IMR-90 (cell line): ENCODE data around the gene EPHX1. TPM values are rescaled to one million over a fixed set of nuclear protein-coding genes. Genes with fewer than 3 reads are reported as not detected.
A peak's percentile ranks its signal among the peaks of the same experiment; 100 is the strongest.

ENCODE experiments used
- ATAC-seq: fragments of 200-7000 bp; cut with Tn5 transposase; 2 replicates; pipeline ENCODE4 v1.9.1; 2020; ENCODE audit warnings: low read depth, mild to moderate bottlenecking, moderate library complexity
- BruUV-seq: library from RNA; stranded (reverse); fragments of 400-500 nt; replicated peaks from 2 replicates; lab custom pipeline; 2021; lab: Mats Ljungman, UMichigan
- CTCF ChIA-PET: fragments of 300-600 bp; formaldehyde crosslinking; extraction: SDS; loops from one replicate; lab custom pipeline; 2021; ENCODE audit warnings: antibody characterized with exemption; lab: Yijun Ruan, JAX
- POLR2A ChIA-PET: fragments of 300-600 bp; sonication (Branson Sonifier 250); formaldehyde crosslinking; loops from one replicate; lab custom pipeline; 2022; ENCODE audit warnings: antibody characterized with exemption; ENCODE audit not compliant: unreplicated experiment; lab: Charles Lee
- DNase-seq: peaks from one replicate; pipeline ENCODE4 v3.0.0; 2013
- H2AFZ ChIP-seq: replicated peaks from 2 replicates; pipeline ENCODE3; 2013; ENCODE audit warnings: low read length, mild to moderate bottlenecking; ENCODE audit not compliant: poor library complexity
- H2AK5ac ChIP-seq: 2 replicates; pipeline ENCODE4 v1.6.1; 2013; ENCODE audit warnings: low read depth, low read length, inconsistent platforms
- H2AK9ac ChIP-seq: replicated peaks from 2 replicates; pipeline ENCODE3; 2013; ENCODE audit warnings: mild to moderate bottlenecking, low read depth, low read length, moderate library complexity; ENCODE audit not compliant: poor library complexity
- H2BK120ac ChIP-seq: 2 replicates; pipeline ENCODE4 v1.6.1; 2013; ENCODE audit warnings: low read depth, low read length, inconsistent platforms
- H2BK15ac ChIP-seq: 3 replicates; pipeline ENCODE4 v1.6.1; 2013; ENCODE audit warnings: low read depth, low read length, inconsistent platforms
- H2BK20ac ChIP-seq: 2 replicates; pipeline ENCODE4 v1.6.1; 2013; ENCODE audit warnings: low read depth, mild to moderate bottlenecking, inconsistent platforms, low read length, moderate library complexity
- H2BK5ac ChIP-seq: 2 replicates; pipeline ENCODE4 v1.6.1; 2013; ENCODE audit warnings: mild to moderate bottlenecking, low read depth, low read length, inconsistent platforms; ENCODE audit not compliant: poor library complexity, severe bottlenecking
- H3K14ac ChIP-seq: replicated peaks from 2 replicates; pipeline ENCODE4 v1.6.1; 2013; ENCODE audit warnings: low read depth, low read length, inconsistent platforms
- H3K18ac ChIP-seq: 2 replicates; pipeline ENCODE4 v1.6.1; 2013; ENCODE audit warnings: low read depth, low read length, control low read depth
- H3K23ac ChIP-seq: 2 replicates; pipeline ENCODE4 v1.6.1; 2013; ENCODE audit warnings: low read depth, low read length, inconsistent platforms
- H3K27ac ChIP-seq: 2 replicates; pipeline ENCODE4 v1.5.1; 2013; ENCODE audit warnings: mild to moderate bottlenecking, control low read depth, low read length; ENCODE audit not compliant: insufficient read depth
- H3K27me3 ChIP-seq: 2 replicates; pipeline ENCODE4 v1.6.1; 2013; ENCODE audit warnings: low read length; ENCODE audit not compliant: control insufficient read depth, insufficient read depth
- H3K36me3 ChIP-seq: 2 replicates; pipeline ENCODE4 v1.6.1; 2013; ENCODE audit warnings: low read length, mixed read lengths; ENCODE audit not compliant: control insufficient read depth, insufficient read depth
- H3K4ac ChIP-seq: 2 replicates; pipeline ENCODE4 v1.6.1; 2013; ENCODE audit warnings: low read depth, low read length, inconsistent platforms
- H3K4me1 ChIP-seq: 2 replicates; pipeline ENCODE4 v1.6.1; 2013; ENCODE audit warnings: low read length, mixed read lengths; ENCODE audit not compliant: control insufficient read depth, insufficient read depth
- H3K4me2 ChIP-seq: 2 replicates; pipeline ENCODE4 v1.6.1; 2013; ENCODE audit warnings: low read depth, mild to moderate bottlenecking, control low read depth, low read length, moderate library complexity
- H3K4me3 ChIP-seq: 2 replicates; pipeline ENCODE4 v1.5.1; 2013; ENCODE audit warnings: low read depth, mild to moderate bottlenecking, control low read depth, low read length, moderate library complexity; ENCODE audit not compliant: insufficient read depth
- H3K56ac ChIP-seq: 2 replicates; pipeline ENCODE4 v1.6.1; 2013; ENCODE audit warnings: low read length, inconsistent platforms; ENCODE audit not compliant: insufficient read depth; ENCODE audit errors: extremely low read depth
- H3K79me1 ChIP-seq, 2 experiments: 2 replicates each; pipeline ENCODE4 v1.6.1; 2013; ENCODE audit warnings: low read length in 2 of 2, inconsistent platforms in 1 of 2, low read depth in 1 of 2
- H3K9ac ChIP-seq: 2 replicates; pipeline ENCODE4 v1.6.1; 2013; ENCODE audit warnings: low read depth, low read length, control low read depth
- H3K9me1 ChIP-seq: 2 replicates; pipeline ENCODE4 v1.6.1; 2013; ENCODE audit warnings: low read length, inconsistent platforms; ENCODE audit not compliant: insufficient read depth
- H3K9me3 ChIP-seq: 2 replicates; pipeline ENCODE4 v1.6.1; 2013; ENCODE audit warnings: low read length; ENCODE audit not compliant: control insufficient read depth, insufficient read depth
- H4K20me1 ChIP-seq: 2 replicates; pipeline ENCODE4 v1.6.1; 2013; ENCODE audit warnings: low read length, inconsistent platforms; ENCODE audit not compliant: insufficient read depth
- H4K5ac ChIP-seq: 2 replicates; pipeline ENCODE4 v1.6.1; 2013; ENCODE audit warnings: mild to moderate bottlenecking, low read depth, low read length, control low read depth
- H4K8ac ChIP-seq, 2 experiments: 2 replicates each; pipeline ENCODE4 v1.6.1; 2013; ENCODE audit warnings: low read depth in 2 of 2, low read length in 2 of 2, control low read depth in 1 of 2, inconsistent platforms in 1 of 2
- H4K91ac ChIP-seq: 2 replicates; pipeline ENCODE4 v1.6.1; 2013; ENCODE audit warnings: low read depth, low read length, inconsistent platforms; ENCODE audit not compliant: insufficient read depth
- USF2 ChIP-seq: fragments of 150-350 bp; IDR thresholded peaks from 2 replicates; pipeline ENCODE4 v1.6.1; 2017; ENCODE audit warnings: mild to moderate bottlenecking, antibody characterized with exemption, low read length, low read depth
- WGBS, 2 experiments: methylation state at CpG; one replicate each; pipeline versions ENCODE4 v1.1.5 to v1.1.7; 2013; ENCODE audit warnings: missing lambda C conversion rate in 2 of 2; ENCODE audit not compliant: insufficient read length in 1 of 2; ENCODE audit errors: extremely low coverage in 2 of 2; 5-methylcytosine and 5-hydroxymethylcytosine counted together
- dilution Hi-C: fragments of 300-500 bp; cut with HindIII; formaldehyde crosslinking; loops from one replicate; pipeline ENCODE4 v1.14.3; 2018; ENCODE audit warnings: low sequenced_read_pairs; ENCODE audit not compliant: unreplicated experiment
- in situ Hi-C: fragments of 300-500 bp; cut with MboI; formaldehyde crosslinking; loops from 3 replicates; pipeline ENCODE4 v1.14.3; 2019; ENCODE audit warnings: low sequenced_read_pairs, inconsistent platforms, mixed read lengths
- intact Hi-C: fragments of 100-400 bp; cut with micrococcal nuclease; formaldehyde crosslinking; loops from 2 replicates; pipeline ENCODE4 v1.10.0; 2022
- polyA plus RNA-seq, 3 experiments: library from polyadenylated mRNA; depleted of rRNA; stranded (reverse); fragments of >200 nt; gene quantifications; 2 replicates each; pipeline ENCODE4 v1.2.3, GENCODE V29; 2012; ENCODE audit warnings: low replicate concordance in 1 of 3
- total RNA-seq: library from RNA; depleted of rRNA; stranded (reverse); fragments of >200 nt; gene quantifications from 2 replicates; pipeline ENCODE4 v1.2.3, GENCODE V29; 2012

Gene EPHX1
- total and polyA plus RNA-seq, 2 of the 4 experiments (the other 2 are of a cell fraction), result 20.3 to 46.3 TPM

DNA sequence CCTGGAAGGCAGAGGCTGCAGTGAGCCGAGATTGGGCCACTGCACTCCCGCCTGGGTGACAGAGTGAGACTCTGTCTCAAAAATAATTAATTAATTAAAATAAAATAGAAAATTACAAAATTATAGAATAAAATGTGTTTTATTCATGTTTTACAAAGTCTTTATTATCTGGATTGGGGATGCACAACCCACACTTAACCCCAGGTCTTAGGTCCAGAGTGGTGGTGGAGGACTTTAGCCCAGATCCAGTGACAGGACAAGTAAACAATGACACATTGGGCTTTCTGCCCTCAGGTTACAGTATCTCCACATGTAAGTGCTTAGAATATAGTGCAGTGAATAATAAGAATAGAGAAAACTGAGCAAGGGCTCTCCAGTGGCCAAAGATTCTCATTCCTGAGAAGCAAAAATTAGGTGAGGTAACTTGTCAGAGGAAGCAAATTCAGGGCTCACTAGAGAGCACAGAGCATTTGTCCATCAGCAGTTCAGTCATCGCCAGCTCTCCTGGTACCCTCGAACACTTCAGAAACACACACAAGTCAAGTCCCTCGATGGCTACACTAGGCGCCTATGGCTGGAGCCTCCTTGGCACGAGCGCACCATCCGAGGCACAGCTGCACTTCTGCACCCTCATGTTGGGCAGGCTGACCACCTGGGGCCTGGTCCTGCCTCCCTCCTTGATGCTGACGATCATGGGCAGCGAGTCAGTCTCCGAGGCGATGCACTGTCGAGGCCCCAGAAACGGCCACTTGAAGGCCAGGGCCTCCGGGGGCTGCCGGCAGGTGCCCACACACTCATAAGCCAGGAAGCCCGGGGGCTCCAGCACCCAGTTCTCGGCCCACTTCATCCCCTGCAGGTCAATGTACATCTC lies 76.5 kb downstream of the EPHX1 start:
- Histone ChIP-seq H4K5ac (no peak overlapping the region), H3K14ac (no peak overlapping the region), H3K9me3 (no peaks in the 10 kb centered on the region), H2BK5ac (no peak overlapping the region), H2AK9ac (no peak overlapping the region), H3K4ac (no peak overlapping the region), H3K27ac (no peak overlapping the region), H2AFZ (no peak overlapping the region), H3K9ac (no peak overlapping the region), H3K79me1 (peaks cover 2 to 14% of the 10 kb centered on the region in 2 experiments; a peak in 3 of 4 replicates), H3K27me3 (no peaks in the 10 kb centered on the region), H3K18ac (no peak overlapping the region), H3K36me3 (no peaks in the 10 kb centered on the region), H3K56ac (no peak overlapping the region), H3K9me1 (peaks cover 5% of the 10 kb centered on the region; the same call in 1 of the 2 replicates), H3K4me2 (no peak overlapping the region), H2BK120ac (no peak overlapping the region), H2BK15ac (no peak overlapping the region), H3K4me3 (no peak overlapping the region), H4K91ac (no peak overlapping the region), H2BK20ac (no peak overlapping the region), H2AK5ac (no peak overlapping the region), H3K23ac (no peak overlapping the region), H3K4me1 (peaks cover 3% of the 10 kb centered on the region; the same call in 1 of the 2 replicates), H4K8ac (no peak overlapping the region), H4K20me1 (peaks cover 1% of the 10 kb centered on the region; the same call in 1 of the 2 replicates)
- no peak for TF ChIP-seq USF2
- DNase-seq (peak; percentile 24), ATAC-seq (no peak)
- ChIA-PET POLR2A (no interaction called here), CTCF (no interaction called here)
- WGBS, 2 experiments, result 90% methylated on average over 11 of the region's 19 CpGs; no CpG with 5 or more reads in 1 of the 2 experiments
- dilution Hi-C loops, result no loop called here
- intact Hi-C loops, result no loop called here
- in situ Hi-C loops, result no loop called here
- no TSS peak for BruUV-seq
